ENCODE results near the gene CHD2. TPM values are rescaled to one million over a fixed set of nuclear protein-coding genes. Genes with fewer than 3 reads are reported as not detected.

The CHD2 gene
- total and polyA plus RNA-seq, 2 donors: 62.0 to 78.7 TPM

- H3K4me3 ChIP-seq (ENCODE audit: low read length in 2 of 2): no peak overlapping the region
- no peaks in the 10 kb centered on the region for H3K9me3 ChIP-seq (ENCODE audit: control insufficient read depth in 2 of 2, insufficient read depth in 1 of 2, low read length in 1 of 2)
- WGBS: 50% methylated on average over 23 of the region's 23 CpGs
- H3K4me1 ChIP-seq (ENCODE audit: control insufficient read depth in 2 of 2, insufficient read depth in 2 of 2, low read length in 2 of 2): peaks cover 0 to 11% of the 10 kb centered on the region in 2 donors
- H3K27me3 ChIP-seq (ENCODE audit: control insufficient read depth in 2 of 2, insufficient read depth in 1 of 2, low read length in 1 of 2): peaks cover 0 to 10% of the 10 kb centered on the region in 2 donors
- peak overlapping the region in 1 of 2 donors; percentile 36 for H3K27ac ChIP-seq (ENCODE audit: low read depth in 1 of 2, low read length in 1 of 2)
- no peak for DNase-seq (ENCODE audit: low read depth in 6 of 9, low spot score in 9 of 9)
- H3K36me3 ChIP-seq (ENCODE audit: control insufficient read depth in 2 of 2, insufficient read depth in 2 of 2, low read length in 1 of 2): no peaks in the 10 kb centered on the region
Observed at GRCh38 chr15:93063796-93064690, 163.9 kb downstream of the CHD2 start.

DNA sequence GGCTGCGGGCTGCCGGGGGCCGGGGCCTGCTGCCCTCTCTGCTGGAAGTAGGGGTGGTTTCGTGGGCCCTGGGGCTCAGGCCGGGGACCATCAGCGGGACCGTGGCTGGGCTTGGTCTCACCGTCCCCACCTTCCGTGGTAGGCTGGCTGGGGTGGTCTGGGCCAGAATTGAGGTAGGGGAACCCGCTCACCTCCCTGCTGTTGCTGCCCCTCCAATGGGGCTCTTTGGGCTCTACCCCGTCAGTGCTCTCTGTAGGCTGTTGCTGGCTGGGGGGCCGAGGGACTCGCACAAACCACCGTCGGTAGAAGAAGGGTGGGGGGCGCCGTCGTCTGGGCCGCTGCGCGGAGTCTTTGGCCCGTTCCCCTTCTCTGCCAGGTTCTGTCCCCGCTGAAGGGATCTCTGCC, 165.5 kb downstream of the CHD2 start:
- Histone ChIP-seq H3K9me3 (ENCODE audit: control insufficient read depth in 2 of 2, insufficient read depth in 1 of 2, low read length in 1 of 2) (no peaks in the 10 kb centered on the region), H3K4me1 (ENCODE audit: control insufficient read depth in 2 of 2, insufficient read depth in 2 of 2, low read length in 2 of 2) (peaks cover 0 to 11% of the 10 kb centered on the region in 2 donors), H3K27ac (ENCODE audit: low read depth in 1 of 2, low read length in 1 of 2) (no peak overlapping the region), H3K4me3 (ENCODE audit: low read length in 2 of 2) (no peak overlapping the region), H3K36me3 (ENCODE audit: control insufficient read depth in 2 of 2, insufficient read depth in 2 of 2, low read length in 1 of 2) (no peaks in the 10 kb centered on the region), H3K27me3 (ENCODE audit: control insufficient read depth in 2 of 2, insufficient read depth in 1 of 2, low read length in 1 of 2) (peaks cover 4 to 19% of the 10 kb centered on the region in 2 donors)
- WGBS: 95% methylated on average over 23 of the region's 23 CpGs
- no peak for DNase-seq (ENCODE audit: low read depth in 6 of 9, low spot score in 9 of 9)

- no peak overlapping the region for H3K4me3 ChIP-seq (ENCODE audit: low read length in 2 of 2)
- 96% methylated on average over 38 of the region's 38 CpGs for WGBS
- no peak overlapping the region for H3K27ac ChIP-seq (ENCODE audit: low read depth in 1 of 2, low read length in 1 of 2)
- H3K4me1 ChIP-seq (ENCODE audit: control insufficient read depth in 2 of 2, insufficient read depth in 2 of 2, low read length in 2 of 2): peaks cover 0 to 11% of the 10 kb centered on the region in 2 donors
- peaks cover 6 to 22% of the 10 kb centered on the region in 2 donors for H3K27me3 ChIP-seq (ENCODE audit: control insufficient read depth in 2 of 2, insufficient read depth in 1 of 2, low read length in 1 of 2)
- no peak for DNase-seq (ENCODE audit: low read depth in 6 of 9, low spot score in 9 of 9)
- no peaks in the 10 kb centered on the region for H3K9me3 ChIP-seq (ENCODE audit: control insufficient read depth in 2 of 2, insufficient read depth in 1 of 2, low read length in 1 of 2)
- no peaks in the 10 kb centered on the region for H3K36me3 ChIP-seq (ENCODE audit: control insufficient read depth in 2 of 2, insufficient read depth in 2 of 2, low read length in 1 of 2)
Observed at GRCh38 chr15:93066224-93066681, 166.1 kb downstream of the CHD2 start.

GRCh38 chr15:93066834-93067648, 166.9 kb downstream of the CHD2 start:
- DNase-seq (ENCODE audit: low read depth in 6 of 9, low spot score in 9 of 9): no peak
- 82% methylated on average over 7 of the region's 7 CpGs for WGBS
- no peak overlapping the region for H3K27ac ChIP-seq (ENCODE audit: low read depth in 1 of 2, low read length in 1 of 2)
- H3K27me3 ChIP-seq (ENCODE audit: control insufficient read depth in 2 of 2, insufficient read depth in 1 of 2, low read length in 1 of 2): peaks cover 13 to 30% of the 10 kb centered on the region in 2 donors
- no peaks in the 10 kb centered on the region for H3K9me3 ChIP-seq (ENCODE audit: control insufficient read depth in 2 of 2, insufficient read depth in 1 of 2, low read length in 1 of 2)
- H3K4me1 ChIP-seq (ENCODE audit: control insufficient read depth in 2 of 2, insufficient read depth in 2 of 2, low read length in 2 of 2): peaks cover 0 to 12% of the 10 kb centered on the region in 2 donors
- H3K4me3 ChIP-seq (ENCODE audit: low read length in 2 of 2): no peak overlapping the region
- H3K36me3 ChIP-seq (ENCODE audit: control insufficient read depth in 2 of 2, insufficient read depth in 2 of 2, low read length in 1 of 2): no peaks in the 10 kb centered on the region

DNA sequence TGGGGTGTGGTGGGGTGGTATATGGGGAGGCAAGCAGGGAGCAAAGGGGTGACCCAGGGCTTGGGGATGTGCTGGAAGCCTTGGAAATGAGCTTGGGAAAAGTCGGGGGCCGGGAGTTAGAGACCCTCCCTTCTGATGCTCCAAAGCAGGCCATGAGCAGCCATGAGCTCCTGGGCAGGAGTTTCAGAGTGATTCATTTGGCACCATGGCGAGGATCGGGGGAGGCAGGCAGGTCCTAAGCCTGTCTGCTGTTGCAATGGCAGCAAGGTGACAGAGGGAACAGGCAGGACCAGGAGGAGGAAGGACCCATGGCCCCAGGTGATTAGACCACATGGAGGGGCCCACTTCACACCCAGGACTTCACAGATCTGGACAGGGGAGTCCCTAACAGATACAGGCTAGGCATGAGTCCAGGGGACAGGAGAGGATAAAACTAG, 167.5 kb downstream of the CHD2 start:
- no peak for DNase-seq (ENCODE audit: low read depth in 6 of 9, low spot score in 9 of 9)
- no peaks in the 10 kb centered on the region for H3K36me3 ChIP-seq (ENCODE audit: control insufficient read depth in 2 of 2, insufficient read depth in 2 of 2, low read length in 1 of 2)
- peaks cover 20 to 37% of the 10 kb centered on the region in 2 donors for H3K27me3 ChIP-seq (ENCODE audit: control insufficient read depth in 2 of 2, insufficient read depth in 1 of 2, low read length in 1 of 2)
- no peak overlapping the region for H3K4me3 ChIP-seq (ENCODE audit: low read length in 2 of 2)
- no peaks in the 10 kb centered on the region for H3K9me3 ChIP-seq (ENCODE audit: control insufficient read depth in 2 of 2, insufficient read depth in 1 of 2, low read length in 1 of 2)
- 97% methylated on average over 4 of the region's 4 CpGs for WGBS
- peaks cover 5 to 18% of the 10 kb centered on the region in 2 donors for H3K4me1 ChIP-seq (ENCODE audit: control insufficient read depth in 2 of 2, insufficient read depth in 2 of 2, low read length in 2 of 2)
- no peak overlapping the region for H3K27ac ChIP-seq (ENCODE audit: low read depth in 1 of 2, low read length in 1 of 2)

DNA sequence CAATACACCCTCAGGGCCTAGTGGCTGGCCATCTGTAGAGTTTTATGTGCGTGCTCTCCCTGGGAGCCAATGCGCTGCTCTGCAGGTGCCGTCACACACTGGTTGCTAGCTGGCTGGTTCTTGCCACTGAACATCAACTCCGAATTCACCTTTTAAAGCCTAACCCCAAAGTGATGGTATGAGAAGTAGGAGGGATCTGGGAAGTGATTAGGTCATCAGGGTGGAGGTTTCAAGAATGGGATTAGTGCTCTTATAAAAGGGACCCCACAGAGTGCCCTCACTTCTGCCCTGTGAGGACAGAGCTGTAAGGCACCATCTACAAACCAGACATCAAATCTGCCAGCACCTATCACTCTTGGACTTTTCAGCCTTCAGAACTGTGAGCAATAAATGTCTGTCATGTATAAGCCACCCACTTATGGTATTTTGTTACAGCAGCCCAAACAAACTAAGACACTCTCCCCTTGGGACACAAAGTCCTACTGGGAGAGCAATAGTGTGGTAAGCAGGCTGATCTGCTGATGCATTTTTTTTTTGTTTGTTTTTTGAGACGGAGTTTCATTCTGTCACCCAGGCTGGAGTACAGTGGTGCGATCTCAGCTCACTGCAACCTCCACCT, 168.6 kb downstream of the CHD2 start:
- no peak for DNase-seq (ENCODE audit: low read depth in 6 of 9, low spot score in 9 of 9)
- no peaks in the 10 kb centered on the region for H3K36me3 ChIP-seq (ENCODE audit: control insufficient read depth in 2 of 2, insufficient read depth in 2 of 2, low read length in 1 of 2)
- H3K27ac ChIP-seq (ENCODE audit: low read depth in 1 of 2, low read length in 1 of 2): no peak overlapping the region
- H3K4me3 ChIP-seq (ENCODE audit: low read length in 2 of 2): no peak overlapping the region
- peaks cover 7 to 19% of the 10 kb centered on the region in 2 donors for H3K4me1 ChIP-seq (ENCODE audit: control insufficient read depth in 2 of 2, insufficient read depth in 2 of 2, low read length in 2 of 2)
- peaks cover 29 to 46% of the 10 kb centered on the region in 2 donors for H3K27me3 ChIP-seq (ENCODE audit: control insufficient read depth in 2 of 2, insufficient read depth in 1 of 2, low read length in 1 of 2)
- 98% methylated on average over 6 of the region's 6 CpGs for WGBS
- no peaks in the 10 kb centered on the region for H3K9me3 ChIP-seq (ENCODE audit: control insufficient read depth in 2 of 2, insufficient read depth in 1 of 2, low read length in 1 of 2)

- no peaks in the 10 kb centered on the region for H3K36me3 ChIP-seq (ENCODE audit: control insufficient read depth in 2 of 2, insufficient read depth in 2 of 2, low read length in 1 of 2)
- no peaks in the 10 kb centered on the region for H3K9me3 ChIP-seq (ENCODE audit: control insufficient read depth in 2 of 2, insufficient read depth in 1 of 2, low read length in 1 of 2)
- no peak overlapping the region for H3K4me3 ChIP-seq (ENCODE audit: low read length in 2 of 2)
- H3K4me1 ChIP-seq (ENCODE audit: control insufficient read depth in 2 of 2, insufficient read depth in 2 of 2, low read length in 2 of 2): peaks cover 7 to 15% of the 10 kb centered on the region in 2 donors
- 92% methylated on average over 10 of the region's 10 CpGs for WGBS
- H3K27ac ChIP-seq (ENCODE audit: low read depth in 1 of 2, low read length in 1 of 2): no peak overlapping the region
- no peak for DNase-seq (ENCODE audit: low read depth in 6 of 9, low spot score in 9 of 9)
- H3K27me3 ChIP-seq (ENCODE audit: control insufficient read depth in 2 of 2, insufficient read depth in 1 of 2, low read length in 1 of 2): peaks cover 41 to 54% of the 10 kb centered on the region in 2 donors
Observed at GRCh38 chr15:93070132-93070531, 170.0 kb downstream of the CHD2 start.

DNA sequence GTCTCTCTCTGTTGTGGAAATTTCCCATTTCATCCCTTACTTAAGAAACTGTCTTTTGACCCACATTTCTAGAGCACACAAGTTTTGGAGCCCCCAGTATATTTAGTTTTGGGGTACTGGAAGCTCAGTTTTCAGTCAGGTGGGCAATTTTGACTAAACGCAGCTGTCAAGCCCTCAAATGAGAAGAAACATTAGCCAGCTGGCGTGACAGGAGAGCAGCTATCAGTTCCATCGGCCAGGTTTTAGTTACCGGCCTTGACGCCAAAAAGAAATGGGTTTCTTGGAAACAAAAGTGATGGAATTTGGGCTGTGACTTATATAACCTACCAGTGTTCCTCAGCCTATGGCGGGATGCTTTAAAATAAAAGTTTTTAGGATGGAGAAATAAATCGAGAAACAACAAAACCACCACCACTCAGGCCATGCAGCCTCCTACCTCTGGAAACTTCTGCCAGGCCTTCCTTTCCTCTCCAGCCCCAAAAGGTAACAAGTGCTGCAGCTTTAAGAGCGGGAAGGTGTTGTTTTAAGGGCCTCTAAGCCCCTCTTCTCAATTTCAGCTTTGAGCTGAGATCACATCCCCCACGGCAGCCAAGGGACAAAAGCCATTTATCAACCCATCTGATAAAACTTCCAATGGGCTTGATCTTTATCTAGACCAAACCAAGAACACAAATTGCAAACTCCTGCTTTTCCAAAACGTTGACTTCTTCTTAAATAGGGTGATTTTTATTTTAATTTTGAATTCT, 170.6 kb downstream of the CHD2 start:
- 82% methylated on average over 10 of the region's 10 CpGs for WGBS
- no peak overlapping the region for H3K4me3 ChIP-seq (ENCODE audit: low read length in 2 of 2)
- no peaks in the 10 kb centered on the region for H3K36me3 ChIP-seq (ENCODE audit: control insufficient read depth in 2 of 2, insufficient read depth in 2 of 2, low read length in 1 of 2)
- H3K9me3 ChIP-seq (ENCODE audit: control insufficient read depth in 2 of 2, insufficient read depth in 1 of 2, low read length in 1 of 2): no peaks in the 10 kb centered on the region
- no peak for DNase-seq (ENCODE audit: low read depth in 6 of 9, low spot score in 9 of 9)
- H3K27ac ChIP-seq (ENCODE audit: low read depth in 1 of 2, low read length in 1 of 2): no peak overlapping the region
- H3K4me1 ChIP-seq (ENCODE audit: control insufficient read depth in 2 of 2, insufficient read depth in 2 of 2, low read length in 2 of 2): peaks cover 7 to 15% of the 10 kb centered on the region in 2 donors
- H3K27me3 ChIP-seq (ENCODE audit: control insufficient read depth in 2 of 2, insufficient read depth in 1 of 2, low read length in 1 of 2): peaks cover 41 to 59% of the 10 kb centered on the region in 2 donors
